Nephron (organoid): ENCODE measurements around the gene BPIFB4.
A peak's percentile ranks its signal among the peaks of the same experiment; 100 is the strongest.

ENCODE experiments used
- H3K27ac Mint-ChIP-seq, 3 experiments: 2 replicates each; pipeline ENCODE4 v1.8.0; 2020; ENCODE audit warnings: mixed read lengths in 3 of 3, mild to moderate bottlenecking in 2 of 3, moderate library complexity in 1 of 3
- H3K27me3 Mint-ChIP-seq: 2 replicates; pipeline ENCODE4 v1.8.0; 2021; ENCODE audit warnings: low read depth, mild to moderate bottlenecking, moderate library complexity, mixed read lengths
- H3K36me3 Mint-ChIP-seq: 2 replicates; pipeline ENCODE4 v1.8.0; 2020; ENCODE audit warnings: low read depth, mixed read lengths
- H3K4me1 Mint-ChIP-seq: 2 replicates; pipeline ENCODE4 v1.8.0; 2020; ENCODE audit warnings: mixed read lengths
- H3K4me3 Mint-ChIP-seq, 3 experiments: 2 replicates each; pipeline ENCODE4 v1.8.0; 2020; ENCODE audit warnings: mild to moderate bottlenecking in 3 of 3, mixed read lengths in 3 of 3, moderate library complexity in 2 of 3
- H3K9me3 Mint-ChIP-seq: 2 replicates; pipeline ENCODE4 v1.8.0; 2020; ENCODE audit warnings: mixed read lengths
- TF ChIP-seq, protein P1 (sequence below), 3 experiments: fragments of 200-600 bp; sonication (generic); IDR thresholded peaks; one replicate each; pipeline ENCODE4 v1.5.0; 2021; ENCODE audit warnings: antibody characterized with exemption in 3 of 3; ENCODE audit not compliant: unreplicated experiment in 3 of 3

BPIFB4 gene

DNA sequence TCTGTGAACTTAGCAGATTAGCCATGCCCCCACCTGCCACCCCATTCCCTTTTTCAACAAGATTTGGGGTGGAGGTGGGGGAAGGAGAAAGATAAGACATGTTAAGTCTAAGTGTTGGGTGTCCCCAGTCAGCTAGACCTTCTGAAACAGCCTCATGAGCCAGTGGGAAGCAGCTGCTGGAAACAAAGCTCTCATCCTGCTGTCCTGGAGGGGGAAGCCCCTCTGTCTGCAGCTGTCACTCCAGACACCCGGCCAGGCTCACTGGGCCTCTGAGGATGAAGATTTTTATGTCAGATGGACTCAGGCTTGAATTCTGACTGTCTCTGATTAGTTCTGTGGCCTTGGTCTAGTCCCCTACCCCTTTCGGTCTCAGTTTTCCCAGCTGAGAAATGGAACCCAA is 24.7 kb upstream of the BPIFB4 start:
- TF ChIP-seq, protein P1, sequence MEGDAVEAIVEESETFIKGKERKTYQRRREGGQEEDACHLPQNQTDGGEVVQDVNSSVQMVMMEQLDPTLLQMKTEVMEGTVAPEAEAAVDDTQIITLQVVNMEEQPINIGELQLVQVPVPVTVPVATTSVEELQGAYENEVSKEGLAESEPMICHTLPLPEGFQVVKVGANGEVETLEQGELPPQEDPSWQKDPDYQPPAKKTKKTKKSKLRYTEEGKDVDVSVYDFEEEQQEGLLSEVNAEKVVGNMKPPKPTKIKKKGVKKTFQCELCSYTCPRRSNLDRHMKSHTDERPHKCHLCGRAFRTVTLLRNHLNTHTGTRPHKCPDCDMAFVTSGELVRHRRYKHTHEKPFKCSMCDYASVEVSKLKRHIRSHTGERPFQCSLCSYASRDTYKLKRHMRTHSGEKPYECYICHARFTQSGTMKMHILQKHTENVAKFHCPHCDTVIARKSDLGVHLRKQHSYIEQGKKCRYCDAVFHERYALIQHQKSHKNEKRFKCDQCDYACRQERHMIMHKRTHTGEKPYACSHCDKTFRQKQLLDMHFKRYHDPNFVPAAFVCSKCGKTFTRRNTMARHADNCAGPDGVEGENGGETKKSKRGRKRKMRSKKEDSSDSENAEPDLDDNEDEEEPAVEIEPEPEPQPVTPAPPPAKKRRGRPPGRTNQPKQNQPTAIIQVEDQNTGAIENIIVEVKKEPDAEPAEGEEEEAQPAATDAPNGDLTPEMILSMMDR (IDR thresholded peaks at IDR 0.05; ENCODE audit: unreplicated experiment in 3 of 3) = no peak

DNA sequence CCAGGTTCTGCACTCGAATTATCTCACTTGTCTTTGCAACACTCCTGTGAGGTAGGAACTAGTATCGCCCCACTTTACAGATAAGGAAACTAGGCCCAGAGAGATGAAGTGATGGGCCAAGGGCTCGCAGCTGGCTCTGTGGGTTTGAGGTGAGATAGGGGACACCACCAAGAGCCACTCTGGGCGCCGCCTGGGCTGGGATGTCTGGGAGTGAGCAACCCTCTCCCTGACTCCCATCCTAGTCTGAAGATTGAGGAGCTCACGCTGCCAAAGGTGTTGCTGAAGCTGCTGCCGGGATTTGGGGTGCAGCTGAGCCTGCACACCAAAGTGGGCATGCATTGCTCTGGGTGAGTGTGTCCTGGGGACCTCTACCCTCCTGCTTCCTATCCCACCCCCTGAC is 20.3 kb upstream of the BPIFB4 start:
- Mint-ChIP-seq H3K27me3 (peaks cover 29% of the 10 kb centered on the region), H3K4me1 (peaks cover 24% of the 10 kb centered on the region), H3K4me3 (no peak overlapping the region), H3K9me3 (no peaks in the 10 kb centered on the region), H3K36me3 (no peaks in the 10 kb centered on the region), H3K27ac (no peak overlapping the region)
- TF ChIP-seq, protein P1 (IDR thresholded peaks at IDR 0.05; ENCODE audit: unreplicated experiment in 3 of 3) = no peak

More for the DNA sequence above, 24.7 kb upstream of the BPIFB4 start:
- Mint-ChIP-seq H3K27me3 (peaks cover 16% of the 10 kb centered on the region), H3K36me3 (no peaks in the 10 kb centered on the region), H3K4me1 (peaks cover 5% of the 10 kb centered on the region), H3K4me3 (no peak overlapping the region), H3K9me3 (no peaks in the 10 kb centered on the region), H3K27ac (no peak overlapping the region)

DNA sequence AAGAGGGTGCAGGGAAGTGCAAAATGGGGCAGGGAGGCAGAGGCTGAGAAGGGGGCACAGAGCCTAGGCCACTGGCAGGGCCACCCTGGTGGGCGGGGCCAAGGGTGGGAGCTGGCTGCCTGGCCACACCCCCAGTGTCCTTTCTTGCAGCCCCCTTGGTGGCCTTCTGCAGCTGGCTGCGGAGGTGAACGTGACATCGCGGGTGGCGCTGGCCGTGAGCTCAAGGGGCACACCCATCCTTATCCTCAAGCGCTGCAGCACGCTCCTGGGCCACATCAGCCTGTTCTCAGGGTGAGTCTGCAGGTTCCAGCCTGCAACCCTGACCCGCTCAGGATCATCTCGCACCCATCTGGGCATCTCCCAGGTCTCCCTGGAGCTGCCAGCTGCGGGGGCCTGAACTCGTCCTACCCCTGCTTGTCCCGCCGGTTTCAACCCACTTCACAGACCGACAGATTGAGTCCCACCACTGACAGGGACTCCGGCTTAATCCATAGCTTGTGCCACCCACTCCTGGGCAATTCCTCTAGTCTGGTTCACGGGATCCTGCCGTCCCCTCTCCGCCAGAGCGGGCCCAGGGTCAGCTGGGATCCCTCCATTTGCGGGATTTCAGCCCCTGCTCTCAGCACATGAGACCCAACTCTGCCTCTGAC is 19.6 kb upstream of the BPIFB4 start:
- Mint-ChIP-seq H3K36me3 (no peaks in the 10 kb centered on the region), H3K4me3 (no peak overlapping the region), H3K27me3 (peaks cover 24% of the 10 kb centered on the region), H3K4me1 (peaks cover 24% of the 10 kb centered on the region), H3K27ac (no peak overlapping the region), H3K9me3 (no peaks in the 10 kb centered on the region)
- TF ChIP-seq, protein P1 (IDR thresholded peaks at IDR 0.05; ENCODE audit: unreplicated experiment in 3 of 3) = no peak

DNA sequence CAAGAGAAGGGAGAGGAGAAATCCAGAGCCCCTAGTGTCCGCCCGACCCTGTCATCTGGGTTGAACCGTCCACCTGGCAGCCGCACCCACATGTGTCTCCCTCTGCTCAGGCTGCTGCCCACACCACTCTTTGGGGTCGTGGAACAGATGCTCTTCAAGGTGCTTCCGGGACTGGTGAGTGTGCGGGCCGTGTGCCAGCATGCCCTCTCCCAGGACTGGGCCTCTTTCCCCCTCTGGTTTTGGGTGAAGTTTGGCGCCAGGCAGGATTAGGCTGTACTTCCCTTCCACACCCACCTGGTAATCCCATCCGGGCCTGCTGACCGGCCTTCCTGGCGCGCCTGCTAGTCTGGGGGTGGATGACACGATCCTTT is 17.8 kb upstream of the BPIFB4 start:
- TF ChIP-seq, protein P1 (IDR thresholded peaks at IDR 0.05; ENCODE audit: unreplicated experiment in 3 of 3) = no peak
- no peak overlapping the region for H3K4me3 Mint-ChIP-seq
- H3K4me1 Mint-ChIP-seq = peaks cover 19% of the 10 kb centered on the region
- H3K36me3 Mint-ChIP-seq = no peaks in the 10 kb centered on the region
- peaks cover 16% of the 10 kb centered on the region for H3K27me3 Mint-ChIP-seq
- no peaks in the 10 kb centered on the region for H3K9me3 Mint-ChIP-seq
- no peak overlapping the region for H3K27ac Mint-ChIP-seq

DNA sequence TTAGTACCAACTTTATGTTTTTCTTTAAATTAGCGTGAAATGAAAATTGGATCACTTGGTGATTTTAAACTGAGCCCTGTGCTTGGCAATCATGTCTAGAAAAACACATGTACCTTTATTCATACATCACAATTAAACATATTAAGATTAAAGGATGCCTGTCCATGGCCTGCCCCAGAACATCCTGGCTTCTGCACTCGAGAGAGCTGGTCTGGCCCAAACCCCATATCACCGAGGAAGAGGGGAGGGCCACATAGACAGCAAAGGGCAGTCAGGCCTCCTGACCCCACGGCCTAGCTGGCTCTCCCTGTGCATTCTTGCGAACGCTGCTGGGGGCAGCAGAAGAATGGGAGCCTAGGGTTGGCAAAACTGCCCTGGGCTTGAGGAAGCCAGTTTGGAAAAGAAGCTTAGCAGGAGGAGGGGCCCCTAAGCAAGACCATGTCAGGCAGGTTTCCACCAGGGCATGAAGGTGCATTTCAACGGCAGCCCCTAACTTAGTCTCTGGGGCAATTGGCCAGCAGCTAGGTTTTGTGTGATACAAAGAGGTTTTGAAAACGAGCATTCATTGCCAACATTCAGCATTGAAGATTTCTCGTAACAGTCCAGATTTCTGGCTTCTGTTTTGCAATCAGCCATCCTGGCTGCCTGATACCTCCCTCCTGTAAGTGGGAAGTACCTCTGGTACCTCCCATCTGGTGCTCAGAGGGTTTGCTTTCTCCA is 17.2 kb upstream of the BPIFB4 start:
- H3K4me1 Mint-ChIP-seq = peaks cover 19% of the 10 kb centered on the region
- H3K4me3 Mint-ChIP-seq = no peak overlapping the region
- H3K36me3 Mint-ChIP-seq = no peaks in the 10 kb centered on the region
- TF ChIP-seq, protein P1 (IDR thresholded peaks at IDR 0.05; ENCODE audit: unreplicated experiment in 3 of 3) = no peak
- peak overlapping the region in 1 of 3 experiments; percentile 29 for H3K27ac Mint-ChIP-seq
- H3K9me3 Mint-ChIP-seq = no peaks in the 10 kb centered on the region
- peaks cover 16% of the 10 kb centered on the region for H3K27me3 Mint-ChIP-seq

DNA sequence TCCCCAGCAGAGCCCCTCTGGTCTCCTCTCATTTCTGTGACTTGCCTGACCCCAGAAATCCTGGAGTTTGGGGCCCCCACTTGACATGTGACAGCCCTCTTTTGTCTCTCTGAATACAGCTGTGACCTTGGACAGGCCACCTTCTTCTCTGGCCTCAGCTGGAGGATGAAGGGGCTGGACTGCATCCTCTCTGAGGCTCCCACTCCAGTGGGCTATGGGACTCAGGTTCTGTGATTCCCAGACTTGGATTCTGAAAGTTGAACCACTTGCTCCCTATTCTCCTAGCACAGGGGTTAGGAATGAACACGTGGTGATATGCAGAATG is 16.7 kb upstream of the BPIFB4 start:
- Mint-ChIP-seq H3K9me3 (no peaks in the 10 kb centered on the region), H3K27me3 (peaks cover 16% of the 10 kb centered on the region), H3K4me3 (no peak overlapping the region), H3K36me3 (no peaks in the 10 kb centered on the region), H3K27ac (no peak overlapping the region), H3K4me1 (peaks cover 19% of the 10 kb centered on the region)
- TF ChIP-seq, protein P1 (IDR thresholded peaks at IDR 0.05; ENCODE audit: unreplicated experiment in 3 of 3) = no peak
